HG02973 (cell line): ENCODE measurements around the gene RAB3D.
A peak's percentile ranks its signal among the peaks of the same experiment; 100 is the strongest.
"Not testable (repeated sequence)": the region's sequence is repeated elsewhere in the genome, so short reads cannot be mapped to it uniquely, and the experiment has no call there.

ENCODE experiments used
- ATAC-seq: cut with Tn5 transposase; IDR thresholded peaks from one replicate; pipeline ENCODE4 v1.9.1; 2021; ENCODE audit warnings: moderate library complexity; ENCODE audit not compliant: unreplicated experiment

The RAB3D gene, protein sequence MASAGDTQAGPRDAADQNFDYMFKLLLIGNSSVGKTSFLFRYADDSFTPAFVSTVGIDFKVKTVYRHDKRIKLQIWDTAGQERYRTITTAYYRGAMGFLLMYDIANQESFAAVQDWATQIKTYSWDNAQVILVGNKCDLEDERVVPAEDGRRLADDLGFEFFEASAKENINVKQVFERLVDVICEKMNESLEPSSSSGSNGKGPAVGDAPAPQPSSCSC

DNA sequence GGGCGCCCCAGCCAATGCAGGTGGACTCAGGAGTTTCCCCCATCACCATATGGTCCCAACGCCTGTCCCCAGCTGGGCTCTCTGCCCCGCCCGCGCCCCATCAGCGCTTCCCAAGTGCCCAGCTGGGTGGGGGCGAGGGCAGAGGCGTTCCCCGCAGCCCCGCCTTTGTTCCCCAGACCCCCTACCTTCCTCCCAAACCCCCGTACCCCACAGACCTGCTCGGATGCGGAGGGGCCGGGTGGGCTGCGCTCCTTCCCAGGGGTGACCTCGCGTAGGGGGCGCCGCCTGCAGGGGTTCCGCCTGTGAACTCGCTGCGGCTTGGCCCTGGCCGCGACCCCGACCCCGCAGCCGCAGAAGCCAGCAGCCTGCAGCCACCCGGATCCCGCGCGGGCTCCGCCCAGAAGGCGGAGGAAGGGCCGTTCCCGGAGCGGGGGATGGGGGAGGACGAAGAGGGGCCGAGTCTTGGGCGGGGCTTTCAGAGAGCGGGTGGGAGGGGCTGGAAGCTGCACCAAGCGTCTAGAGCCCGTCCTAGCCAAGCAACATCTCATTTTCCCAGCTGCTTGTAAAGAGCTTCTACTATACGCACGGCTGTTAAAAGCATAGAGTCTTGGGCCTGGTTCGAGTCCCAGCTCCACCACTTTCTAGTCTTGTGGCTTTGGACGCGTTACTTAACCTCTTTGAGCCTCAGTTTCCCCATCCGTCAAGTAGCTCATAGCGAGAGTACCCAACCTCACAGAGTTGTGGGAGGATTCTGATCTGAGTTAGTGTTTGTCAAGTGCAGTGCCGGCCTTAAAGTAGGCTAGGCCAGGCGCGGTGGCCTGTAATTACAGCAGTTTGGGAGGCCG is at the start of gene RAB3D:
Gene RAB3D (minus strand): TSS at position 404 of the 845 bp plus-strand sequence. CDS start 2,258 bp downstream, outside the sequence.
- ATAC-seq, result no peak

DNA sequence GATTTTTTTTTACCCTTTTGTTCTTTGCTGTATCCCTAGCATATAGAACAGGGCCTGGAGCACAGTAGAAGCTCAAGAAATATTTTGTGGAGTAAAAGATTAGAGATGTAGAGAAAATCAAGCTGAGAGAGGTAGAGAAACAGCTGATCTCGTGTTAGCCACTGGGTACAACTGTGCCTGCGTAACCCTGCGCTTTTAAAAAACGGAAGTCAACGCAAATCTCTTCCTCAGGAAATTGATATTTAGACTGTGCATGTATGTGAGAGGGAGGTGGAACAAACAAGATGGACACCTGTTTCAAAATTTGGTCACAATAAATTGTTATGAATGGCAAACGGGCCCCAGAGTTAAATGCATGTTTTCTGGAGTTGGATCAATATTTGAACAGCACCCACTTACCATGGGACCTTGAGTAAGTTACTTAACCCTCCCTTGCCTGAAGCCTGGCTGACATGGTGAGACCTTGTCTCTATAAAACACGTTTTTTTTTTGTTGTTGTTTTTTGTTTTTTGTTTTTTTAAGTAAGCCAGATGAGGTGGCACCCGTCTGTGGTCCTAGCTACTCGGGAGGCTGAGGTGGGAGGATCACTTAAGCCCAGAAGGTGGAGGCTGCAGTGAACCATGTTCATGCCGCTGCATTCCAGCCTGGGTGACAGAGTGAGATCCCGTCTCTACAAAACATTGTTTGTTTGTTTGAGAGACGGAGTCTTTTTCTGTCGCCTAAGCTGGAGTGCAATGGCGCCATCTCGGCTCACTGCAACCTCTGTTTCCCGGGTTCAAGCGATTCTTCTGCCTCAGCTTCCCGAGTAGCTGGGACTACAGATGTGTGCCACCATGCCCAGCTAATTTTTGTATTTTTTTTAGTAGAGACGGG is 47.9 kb upstream of the RAB3D start:
- no peak for ATAC-seq

DNA sequence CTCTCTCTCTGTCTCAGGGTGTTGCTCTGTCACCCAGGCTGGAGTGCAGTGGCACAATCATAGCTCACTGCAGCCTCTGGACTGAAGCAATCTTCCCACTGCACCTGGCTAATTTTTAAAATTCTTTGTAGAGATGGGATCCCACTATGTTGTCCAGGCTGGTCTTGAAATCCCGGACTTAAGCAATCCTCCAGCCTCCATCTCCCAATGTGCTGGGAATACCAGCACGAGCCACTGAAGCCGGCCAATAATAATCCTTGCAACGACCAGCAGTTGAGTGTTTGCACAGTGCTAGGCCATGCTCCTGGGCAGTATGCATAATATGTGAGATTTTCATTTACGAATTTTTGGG is 45.3 kb upstream of the RAB3D start:
- no peak for ATAC-seq

DNA sequence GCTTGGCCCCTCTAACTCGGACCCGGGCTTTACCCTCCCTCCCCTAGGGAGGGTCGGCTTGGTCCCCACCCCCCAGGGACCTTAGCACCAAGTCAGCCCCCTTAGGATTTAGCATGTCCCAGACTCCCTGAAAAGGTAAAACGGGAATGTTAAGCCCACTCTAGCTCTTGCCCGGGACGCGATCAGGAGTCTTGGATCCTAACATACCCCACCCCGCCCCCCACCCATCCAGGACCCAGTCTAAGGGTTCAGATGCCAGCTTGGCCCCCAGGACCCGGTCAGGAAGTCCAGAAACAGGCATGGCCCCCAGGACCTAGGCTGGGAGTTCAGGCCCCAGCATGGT is 44.2 kb upstream of the RAB3D start:
- ATAC-seq, result no peak

DNA sequence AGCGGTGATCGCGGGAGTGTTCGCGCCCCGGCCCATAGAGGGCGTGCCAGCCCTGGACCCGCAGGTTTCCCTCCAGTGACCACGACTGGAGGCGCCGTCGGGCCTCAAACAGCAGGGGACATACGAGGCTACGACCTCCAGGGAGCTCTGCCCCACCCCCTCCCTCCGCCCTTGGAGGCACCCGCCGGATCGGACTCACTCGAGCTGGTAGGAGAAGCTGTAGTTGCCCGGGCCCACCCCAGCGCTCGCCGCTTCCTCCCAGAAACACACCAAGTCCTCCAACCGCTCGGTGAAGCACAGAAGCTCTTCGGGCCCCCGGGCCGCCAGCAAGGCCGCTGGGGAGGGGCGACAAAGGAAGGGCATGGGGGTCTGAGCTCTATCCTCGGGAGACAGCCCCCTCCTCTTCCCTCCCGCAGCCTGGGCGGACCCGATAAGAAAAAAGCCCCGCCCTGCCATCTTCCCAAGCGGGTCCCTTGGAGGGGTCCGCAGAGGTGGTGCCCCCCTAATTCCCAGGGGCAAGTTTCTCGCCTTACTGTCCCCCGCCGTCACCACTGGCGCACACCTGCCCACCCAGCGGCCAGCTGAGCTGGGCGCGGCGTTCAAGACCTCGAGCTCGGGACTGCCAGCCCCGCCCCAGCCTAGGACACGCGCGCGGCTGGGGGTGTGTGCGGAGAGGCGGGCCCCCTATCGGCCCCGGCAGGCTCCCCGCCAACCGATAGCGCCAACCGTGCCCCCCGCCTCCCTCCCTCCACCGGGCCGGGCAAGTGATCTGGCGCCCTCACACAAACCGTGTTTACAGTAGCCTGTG is 43.6 kb upstream of the RAB3D start:
- ATAC-seq, result no peak

DNA sequence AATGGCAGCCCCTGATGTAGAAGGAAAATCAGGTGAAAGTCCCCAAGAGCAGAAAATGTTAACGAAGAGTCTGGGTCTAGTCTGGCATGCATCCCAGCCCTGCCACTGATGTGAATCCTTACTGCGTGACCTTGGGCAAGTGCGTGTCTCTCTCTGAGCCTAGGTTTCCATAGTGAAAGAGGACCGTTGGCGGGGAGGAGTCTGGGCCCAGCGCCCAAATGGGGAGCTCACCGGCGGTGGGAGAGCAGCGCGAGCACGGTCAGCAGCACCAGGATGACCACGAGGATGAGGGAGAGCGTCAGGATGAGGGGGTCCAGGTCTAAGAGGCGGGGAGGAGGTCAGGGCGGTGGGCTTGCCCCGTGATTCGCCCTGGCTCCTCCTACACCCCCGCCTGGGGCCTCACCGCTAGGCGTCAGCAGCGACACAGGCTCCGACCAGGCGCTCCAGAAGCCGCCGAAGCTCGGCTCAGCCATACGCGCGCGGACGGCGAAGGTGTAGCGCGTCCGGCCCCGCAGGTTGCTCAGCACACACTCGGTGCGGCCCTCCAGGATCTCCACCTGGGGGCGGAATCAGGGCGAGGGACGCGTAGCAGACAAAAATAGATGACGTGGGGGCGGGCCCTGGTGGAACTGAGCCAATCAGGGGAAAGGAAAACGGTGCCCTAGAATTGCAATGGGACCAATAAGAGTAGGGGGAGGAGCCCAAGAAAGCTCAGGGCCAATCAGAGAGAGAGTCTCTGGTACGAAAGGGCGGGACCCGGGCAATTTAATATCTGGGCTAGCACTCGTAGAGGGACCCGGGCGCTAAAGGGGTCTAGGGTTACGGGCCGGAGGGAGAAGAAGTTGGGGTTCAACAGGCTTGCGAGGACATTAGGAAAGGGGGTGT is 41.4 kb upstream of the RAB3D start:
- peak; percentile 55 for ATAC-seq

DNA sequence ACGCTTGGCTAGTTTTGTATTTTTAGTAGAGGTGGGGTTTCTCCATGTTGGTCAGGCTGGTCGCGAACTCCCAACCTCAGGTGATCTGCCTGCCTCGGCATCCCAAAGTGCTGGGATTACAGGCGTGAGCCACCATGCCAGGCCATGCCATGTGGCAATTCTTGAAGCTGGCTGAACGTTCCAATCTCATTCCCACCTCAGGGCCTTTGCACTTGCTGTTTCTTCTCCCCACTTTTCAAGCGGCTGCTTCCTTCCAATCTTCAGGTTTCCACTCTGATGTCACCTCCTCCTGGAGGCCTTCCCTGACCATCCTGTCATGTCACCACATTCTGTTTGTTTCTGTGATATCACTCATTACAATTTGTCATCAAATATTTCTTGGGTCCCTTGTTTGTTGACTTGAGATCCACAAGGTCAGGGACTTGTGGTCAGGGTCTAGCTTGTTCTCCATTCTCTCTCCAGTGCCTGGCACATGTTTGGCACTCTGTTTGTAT is 40.4 kb upstream of the RAB3D start:
- no peak for ATAC-seq

DNA sequence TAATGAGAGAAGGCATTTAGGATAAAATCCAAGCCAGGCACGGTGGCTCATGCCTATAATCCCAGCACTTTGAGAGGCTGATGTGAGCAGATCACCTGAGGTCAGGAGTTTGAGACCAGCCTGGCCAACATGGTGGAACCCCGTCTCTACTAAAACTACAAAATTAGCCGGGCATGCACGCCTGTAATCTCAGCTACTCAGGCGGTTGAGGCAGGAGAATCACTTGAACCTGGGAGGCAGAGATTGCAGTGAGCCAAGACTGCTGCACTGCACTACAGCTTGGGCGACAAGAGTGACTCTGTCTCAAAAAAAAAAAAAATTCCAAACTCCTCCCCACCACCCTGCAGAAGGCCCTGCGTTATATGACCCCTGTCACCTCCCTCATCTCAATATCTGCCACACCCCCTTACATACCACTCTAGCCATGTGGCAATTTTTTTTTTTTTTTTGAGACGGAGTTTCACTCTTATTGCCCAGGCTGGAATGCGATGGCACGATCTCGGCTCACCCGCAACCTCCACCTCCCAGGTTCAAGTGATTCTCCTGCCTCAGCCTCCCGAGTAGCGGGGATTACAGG is 39.9 kb upstream of the RAB3D start:
- ATAC-seq, result not testable (repeated sequence)

DNA sequence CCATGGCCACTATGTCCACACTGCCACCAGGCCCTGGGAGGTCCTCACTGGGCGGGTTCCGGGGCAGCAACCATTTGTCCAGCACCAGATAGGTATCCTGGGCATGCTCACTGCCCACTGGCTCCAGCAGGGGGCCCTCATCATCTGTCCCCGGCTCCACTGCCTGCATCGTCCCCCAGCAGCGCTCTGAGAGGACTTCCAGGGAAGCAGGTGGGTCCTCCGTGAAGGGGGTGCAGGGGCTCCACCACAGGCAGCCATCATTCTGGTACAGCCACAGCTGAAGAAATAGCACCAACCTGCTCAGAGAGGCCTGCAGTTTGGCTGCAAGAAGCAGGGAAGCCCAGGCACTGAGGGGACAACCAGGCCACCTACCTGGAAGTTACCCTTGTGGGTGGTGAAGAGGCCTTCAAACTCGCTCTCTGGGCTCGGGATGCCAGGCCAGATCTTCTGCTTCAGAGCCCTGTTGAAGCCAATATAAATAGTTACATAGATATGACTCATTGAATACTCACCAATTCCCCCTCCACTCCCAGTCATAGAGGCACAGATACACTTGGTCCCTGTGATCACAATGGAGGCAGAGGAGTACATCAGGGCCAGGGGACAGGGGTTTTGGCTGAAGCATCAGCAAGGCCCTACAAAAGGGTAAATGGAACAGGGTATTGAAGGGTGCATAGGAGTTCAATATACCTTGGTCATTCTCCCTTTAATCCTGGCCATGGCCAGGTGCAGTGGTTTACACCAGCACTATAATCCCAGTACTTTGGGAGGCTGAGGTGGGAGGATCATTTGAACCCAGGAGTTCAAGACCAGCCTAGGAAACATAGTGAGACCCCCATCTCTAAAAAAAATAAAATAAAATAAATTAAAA is 39.1 kb upstream of the RAB3D start:
- no peak for ATAC-seq

DNA sequence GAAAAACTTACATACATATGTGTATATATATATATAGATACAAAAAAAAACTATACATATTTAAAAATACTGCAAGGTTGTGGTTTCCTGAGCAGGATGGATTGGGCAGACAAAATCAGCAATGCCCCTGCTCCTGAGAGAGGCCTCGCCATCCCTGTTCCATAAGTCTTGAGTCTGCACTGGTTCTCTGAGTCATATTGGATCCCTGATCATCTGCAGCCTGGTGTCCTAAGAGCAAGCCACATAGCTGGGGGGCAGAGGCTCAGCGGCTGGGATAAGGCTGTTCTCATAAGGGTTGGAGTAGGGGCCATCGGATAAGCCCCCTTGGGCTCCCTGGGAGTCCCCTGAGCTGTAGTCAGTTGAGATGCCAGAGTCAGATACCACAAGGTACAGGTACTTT is 38.3 kb upstream of the RAB3D start:
- no peak for ATAC-seq

DNA sequence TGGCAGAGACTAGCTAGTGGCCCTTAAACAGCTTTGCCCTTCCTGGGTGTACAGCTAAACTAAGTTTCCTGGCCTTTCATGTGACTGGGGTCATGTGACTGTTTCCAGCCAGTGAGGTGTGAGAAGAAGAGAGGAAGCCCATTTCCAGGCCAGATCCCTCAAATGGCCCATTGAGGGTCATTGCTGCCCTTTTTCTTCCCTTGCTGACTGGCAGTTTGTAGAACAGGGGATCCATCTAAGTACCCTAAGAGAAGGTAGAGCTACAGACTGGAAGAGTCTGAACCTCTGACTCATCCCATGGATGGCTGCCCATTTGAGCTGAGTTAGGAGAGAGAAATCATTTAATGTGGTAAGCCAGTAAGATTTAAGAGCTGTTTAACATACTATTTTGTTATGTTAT is 37.8 kb upstream of the RAB3D start:
- ATAC-seq, result no peak

DNA sequence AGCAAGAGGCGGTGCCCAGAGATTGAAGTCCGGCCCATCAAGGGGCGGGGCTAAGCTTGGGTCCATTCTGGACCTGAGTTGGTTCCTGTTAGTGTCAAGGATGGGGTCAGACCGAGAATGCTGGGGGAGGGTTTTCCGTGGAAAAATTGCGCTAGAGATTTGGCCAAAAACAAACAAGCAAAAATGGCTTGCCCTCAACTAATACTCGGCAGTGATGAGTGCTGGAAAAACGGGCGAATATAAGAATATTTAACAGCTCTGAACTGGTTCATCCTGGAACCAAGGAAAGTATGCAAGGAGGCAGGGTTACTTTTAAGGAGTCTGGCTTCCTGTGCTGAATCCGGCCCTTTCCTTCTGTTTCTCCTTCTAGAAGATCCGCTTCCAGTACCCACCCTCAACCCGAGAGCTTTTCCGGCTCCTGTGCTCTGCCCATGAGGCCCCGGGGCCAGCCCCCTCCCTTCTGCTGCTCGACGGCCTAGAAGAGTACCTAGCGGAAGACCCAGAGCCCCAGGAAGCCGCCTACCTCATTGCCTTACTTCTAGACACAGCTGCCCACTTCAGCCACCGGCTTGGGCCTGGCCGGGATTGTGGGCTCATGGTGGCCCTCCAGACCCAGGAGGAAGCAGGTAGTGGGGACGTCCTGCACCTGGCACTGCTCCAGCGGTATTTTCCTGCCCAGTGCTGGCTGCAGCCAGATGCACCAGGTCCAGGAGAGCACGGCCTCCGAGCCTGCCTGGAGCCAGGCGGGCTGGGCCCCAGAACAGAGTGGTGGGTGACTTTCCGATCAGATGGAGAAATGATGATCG is 35.9 kb upstream of the RAB3D start:
- no peak for ATAC-seq

DNA sequence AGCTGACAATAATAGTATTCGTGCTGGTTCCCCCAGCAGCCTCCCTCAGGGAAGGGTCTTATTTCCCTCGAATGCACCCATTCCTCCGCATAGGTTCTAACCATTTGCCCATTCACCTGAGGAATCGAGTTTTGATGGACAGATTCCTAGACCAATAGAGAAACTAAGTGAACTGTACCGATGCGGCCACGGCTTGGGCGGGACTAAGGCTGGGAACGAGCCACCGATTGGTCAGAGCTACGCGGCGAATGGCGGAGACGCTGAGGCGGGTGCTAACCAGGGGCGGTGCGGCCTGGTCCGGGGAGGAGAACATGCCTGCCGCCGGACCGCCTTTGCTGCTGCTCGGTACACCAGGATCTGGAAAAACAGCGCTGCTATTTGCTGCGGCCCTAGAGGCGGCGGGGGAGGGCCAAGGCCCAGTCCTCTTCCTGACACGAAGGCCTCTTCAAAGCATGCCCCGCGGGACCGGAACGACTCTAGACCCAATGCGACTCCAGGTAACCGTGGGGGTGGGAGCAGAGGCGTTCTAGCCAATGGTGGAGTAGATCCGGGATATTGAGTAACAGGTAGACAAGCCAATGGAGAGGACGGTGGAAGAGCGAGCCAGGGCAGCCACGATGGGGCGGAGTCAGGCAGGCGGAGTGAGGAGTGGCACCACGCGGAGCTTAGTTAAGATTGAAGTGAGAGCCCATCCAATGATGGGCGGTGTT is 35.1 kb upstream of the RAB3D start, which contains the start of gene SWSAP1:
Gene SWSAP1 (plus strand): TSS at position 234 of the 710 bp plus-strand sequence. CDS start 15 bp downstream, at position 249.
- ATAC-seq, result peak; percentile 79

DNA sequence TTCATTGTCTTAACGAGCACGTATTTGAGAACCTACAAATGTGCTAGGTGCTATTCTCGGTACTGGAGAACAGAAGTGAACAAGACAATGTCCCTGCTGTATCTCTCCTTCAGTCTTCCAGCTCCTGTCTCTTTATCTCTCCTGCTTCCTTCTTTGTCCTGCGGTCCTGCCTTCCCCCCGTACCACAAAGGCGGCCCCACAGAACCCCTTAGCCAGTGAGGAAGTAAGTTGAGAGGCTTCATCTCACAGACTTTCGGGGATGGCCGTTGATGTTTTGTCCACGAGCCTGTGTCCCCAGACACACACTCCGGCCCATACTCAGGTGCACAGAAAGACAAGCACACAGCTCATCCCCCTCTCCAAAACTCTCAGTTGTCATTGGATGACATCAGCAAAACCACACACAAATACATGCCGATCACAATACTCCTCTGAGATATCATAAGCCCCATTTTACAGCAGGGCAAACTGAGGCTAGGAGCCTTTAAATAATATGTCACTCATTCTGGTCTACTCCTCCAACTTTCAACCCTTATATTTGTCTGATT is 34.5 kb upstream of the RAB3D start:
- no peak for ATAC-seq

DNA sequence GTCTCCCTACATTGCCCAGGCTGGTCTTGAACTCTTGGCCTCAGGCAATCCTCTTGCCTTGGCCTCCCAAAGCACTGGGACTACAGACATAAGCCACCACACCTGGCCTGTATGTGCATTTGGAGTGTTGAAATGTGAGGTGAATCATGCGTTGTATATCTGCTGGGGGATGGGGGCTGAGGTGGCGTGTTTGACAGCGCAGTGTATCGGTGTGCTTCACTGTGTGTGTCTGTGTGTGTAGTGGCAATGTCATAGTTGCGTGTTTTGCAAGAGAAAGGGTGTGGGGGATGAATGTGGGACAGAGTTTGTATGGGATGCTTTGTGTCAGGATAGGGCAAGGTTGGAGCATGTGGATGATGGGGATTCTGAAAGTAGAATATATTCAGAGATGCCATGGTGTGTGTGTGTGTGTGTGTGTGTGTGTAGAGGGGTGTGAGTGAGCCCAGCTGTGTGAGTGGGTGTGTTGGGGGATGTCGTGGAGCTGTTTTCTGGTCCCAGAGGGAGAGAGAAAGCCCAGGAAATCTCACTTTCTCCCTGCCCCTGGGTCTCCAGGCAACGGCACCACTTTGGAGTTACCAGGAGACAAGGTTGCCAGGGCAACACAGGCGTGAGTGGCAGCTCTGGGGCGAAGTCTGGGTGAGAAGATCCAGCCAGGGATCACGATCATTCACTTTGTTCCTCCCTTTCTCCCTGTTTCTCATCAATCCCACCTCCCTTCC is 33.9 kb upstream of the RAB3D start:
- no peak for ATAC-seq

DNA sequence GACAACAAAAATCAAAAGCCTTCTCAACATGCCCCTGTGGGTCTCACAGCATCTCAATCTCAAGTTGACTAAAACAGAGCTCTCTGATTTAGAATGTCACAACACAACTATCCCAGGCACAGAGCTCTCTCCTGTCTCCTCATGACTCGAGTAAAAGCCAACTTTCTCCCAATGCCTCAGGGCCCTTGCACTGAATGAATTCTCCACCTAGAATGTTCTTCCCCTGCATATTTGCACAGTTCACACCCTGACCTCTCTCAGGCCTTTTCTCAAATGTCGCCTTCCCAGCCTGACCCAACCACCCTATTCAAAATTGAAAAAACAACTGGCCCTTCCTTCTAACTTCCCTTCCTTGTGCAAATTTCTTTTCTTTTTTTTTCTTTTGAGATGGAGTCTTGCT is 31.3 kb upstream of the RAB3D start:
- ATAC-seq, result no peak
